NCI-H446 treated with DMSO at 0.1 percent for 48 hours (cell line): ENCODE results near the gene POPDC3.

Experiments used
- DNase-seq: peaks from one replicate; lab custom pipeline; 2025; lab: John Stamatoyannopoulos, UW

Gene POPDC3

GRCh38 chr6:105151644-105152043, 28.2 kb downstream of the POPDC3 start:
- no peak for DNase-seq

- no peak for DNase-seq
These were observed 41.7 kb downstream of the POPDC3 start for GRCh38 chr6:105138141-105138540.

GRCh38 chr6:105137388-105137787, 42.4 kb downstream of the POPDC3 start:
- DNase-seq, result no peak

- DNase-seq, result no peak
These were observed 43.1 kb downstream of the POPDC3 start for GRCh38 chr6:105136431-105137350.

GRCh38 chr6:105135907-105136430, 43.8 kb downstream of the POPDC3 start:
- no peak for DNase-seq

- no peak for DNase-seq
These were observed 44.8 kb downstream of the POPDC3 start for GRCh38 chr6:105135056-105135455.

GRCh38 chr6:105122717-105123116, 57.1 kb downstream of the POPDC3 start:
- DNase-seq, result no peak

GRCh38 chr6:105121981-105122380, 57.8 kb downstream of the POPDC3 start:
- no peak for DNase-seq

GRCh38 chr6:105120570-105120969, 59.2 kb downstream of the POPDC3 start:
- DNase-seq, result no peak

- no peak for DNase-seq
These were observed 63.7 kb downstream of the POPDC3 start for GRCh38 chr6:105116150-105116549.

GRCh38 chr6:105113422-105113821, 66.4 kb downstream of the POPDC3 start:
- no peak for DNase-seq

- no peak for DNase-seq
These were observed 67.2 kb downstream of the POPDC3 start for GRCh38 chr6:105112577-105112976.

GRCh38 chr6:105111871-105112270, 67.9 kb downstream of the POPDC3 start:
- DNase-seq, result no peak

- DNase-seq, result no peak
These were observed 68.7 kb downstream of the POPDC3 start for GRCh38 chr6:105111105-105111504.

- no peak for DNase-seq
These were observed 69.6 kb downstream of the POPDC3 start for GRCh38 chr6:105109955-105110895.

- DNase-seq, result no peak
These were observed 71.1 kb downstream of the POPDC3 start for GRCh38 chr6:105108631-105109262.
